ENCODE results near the gene NR6A1.

Gene NR6A1

DNA sequence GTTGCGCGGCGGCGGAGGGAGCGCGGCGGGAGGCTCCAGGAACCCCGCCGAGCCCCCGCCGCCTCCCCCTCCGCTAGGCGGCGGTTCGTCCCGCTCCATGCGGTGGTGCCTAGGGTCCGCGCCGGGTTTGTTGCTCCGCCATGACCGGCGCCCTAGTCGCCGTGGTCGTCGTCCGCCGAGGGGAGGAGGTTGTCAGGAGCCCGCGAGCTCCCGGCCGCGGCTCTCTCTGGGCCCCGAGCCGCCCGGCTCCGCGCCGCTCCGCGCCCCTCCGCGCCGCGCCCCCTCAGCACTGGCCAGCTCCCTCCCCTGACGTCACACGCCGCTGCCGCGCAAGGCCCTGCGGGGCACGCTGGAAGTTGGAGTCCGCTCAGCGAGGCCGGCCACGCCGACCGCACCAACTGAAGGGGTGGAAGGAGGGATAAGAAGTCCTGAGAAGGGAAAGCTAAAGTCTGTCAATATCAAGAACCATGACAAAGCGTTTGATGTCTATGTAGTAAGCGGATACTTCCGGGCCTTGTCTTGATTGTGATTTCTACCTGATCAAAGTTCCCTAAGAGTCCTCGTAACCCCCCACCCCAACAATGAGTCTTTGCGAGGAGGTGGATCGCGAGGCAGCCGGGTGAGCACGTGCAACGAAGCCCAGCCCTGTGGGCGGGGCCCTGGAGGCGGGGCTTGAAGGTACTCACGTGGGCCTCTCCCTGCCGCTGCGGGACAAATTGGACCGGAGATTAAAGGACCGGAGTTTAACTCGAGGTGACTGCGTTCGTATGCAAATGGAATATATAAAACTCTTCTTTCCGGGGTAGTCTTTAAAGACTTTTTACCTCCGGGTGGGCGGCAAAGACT is at the start of gene NR6A1:
TSS of gene NR6A1 (minus strand) at position 291 of the 846 bp plus-strand sequence.
- DNase-seq (ENCODE audit: low read depth in 2 of 3, low spot score in 2 of 3) = peak; percentile 78 to 83 (median 80)

DNA sequence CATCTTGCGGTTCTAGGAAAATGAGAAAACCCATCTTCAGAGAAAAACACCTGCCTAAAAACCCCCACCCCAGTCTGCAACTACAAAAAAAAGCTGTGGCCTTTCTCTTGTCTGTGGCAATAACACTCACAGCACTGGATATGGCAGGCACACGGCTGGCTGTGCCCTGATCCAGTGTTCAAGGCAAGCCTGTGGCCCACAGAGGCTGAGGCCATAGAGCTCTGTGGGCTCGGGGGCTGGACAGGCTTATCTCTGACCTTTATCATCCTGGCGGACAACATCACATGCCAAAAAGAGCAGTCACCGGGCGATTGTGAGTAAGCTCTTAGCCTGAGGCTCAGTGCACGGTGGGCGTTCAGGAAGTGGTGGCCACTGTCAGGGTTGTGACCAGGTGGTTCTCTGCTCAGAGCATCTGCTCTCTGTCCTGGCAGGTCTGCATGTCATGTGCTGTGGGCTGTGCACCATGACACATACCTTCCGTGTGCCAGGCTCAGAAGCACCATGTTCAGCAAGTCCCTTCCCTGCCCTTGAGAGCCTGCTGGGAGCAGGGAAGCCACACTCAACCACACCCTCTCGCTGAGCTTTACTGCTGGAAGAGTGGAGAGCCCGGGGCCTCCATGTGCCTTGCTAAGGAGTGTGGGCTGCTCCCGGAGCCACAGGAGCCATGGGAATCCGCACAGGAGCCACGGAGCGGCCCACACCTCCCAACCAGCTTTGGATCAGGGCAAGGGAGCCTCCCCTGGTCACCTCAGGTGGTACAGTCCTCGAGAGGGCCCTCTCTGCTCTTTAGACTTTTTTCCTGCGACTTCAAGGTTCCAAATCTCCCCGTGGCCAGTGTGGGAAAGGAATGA is 47.5 kb upstream of the NR6A1 start:
- no peak for DNase-seq (ENCODE audit: low read depth in 2 of 3, low spot score in 2 of 3)

DNA sequence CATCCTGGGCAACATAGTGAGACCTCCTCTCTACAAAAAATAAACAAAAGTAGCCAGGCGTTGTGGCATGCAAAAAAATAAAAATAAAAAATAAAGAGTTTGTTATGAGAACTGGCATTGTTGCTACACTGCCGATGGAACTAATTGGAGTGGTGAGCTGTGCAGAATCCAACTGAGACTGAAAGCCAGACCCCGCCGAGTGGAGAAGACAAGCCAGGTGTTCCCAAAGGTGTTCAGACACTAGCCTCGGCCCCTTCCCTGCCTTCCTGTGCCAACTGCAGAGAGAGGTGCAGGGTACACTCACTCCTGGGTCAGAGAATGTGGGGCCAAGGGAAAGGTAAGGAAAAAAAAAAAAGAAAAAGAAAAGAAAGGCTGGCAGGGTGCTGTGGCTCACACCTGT is 44.5 kb upstream of the NR6A1 start:
- no peak for DNase-seq (ENCODE audit: low read depth in 2 of 3, low spot score in 2 of 3)

DNA sequence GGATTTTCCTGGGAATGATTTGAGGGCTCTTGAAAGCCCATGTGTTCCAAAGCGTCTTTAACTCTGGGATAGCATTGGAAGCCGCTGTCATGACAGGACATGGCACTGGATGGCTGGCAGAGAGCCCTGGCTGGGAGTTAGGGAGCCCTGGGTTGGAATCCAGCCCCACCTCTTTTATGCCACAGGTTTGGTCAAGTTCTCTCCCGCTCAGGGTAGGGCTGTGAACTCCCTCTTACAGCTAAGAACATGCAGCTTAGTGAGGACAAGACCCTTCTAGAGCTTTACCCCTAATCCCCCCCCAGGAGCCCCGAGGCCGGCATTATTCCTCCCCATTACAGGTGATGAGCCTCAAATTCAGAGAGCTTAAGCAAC is 43.0 kb upstream of the NR6A1 start:
- no peak for DNase-seq (ENCODE audit: low read depth in 2 of 3, low spot score in 2 of 3)

DNA sequence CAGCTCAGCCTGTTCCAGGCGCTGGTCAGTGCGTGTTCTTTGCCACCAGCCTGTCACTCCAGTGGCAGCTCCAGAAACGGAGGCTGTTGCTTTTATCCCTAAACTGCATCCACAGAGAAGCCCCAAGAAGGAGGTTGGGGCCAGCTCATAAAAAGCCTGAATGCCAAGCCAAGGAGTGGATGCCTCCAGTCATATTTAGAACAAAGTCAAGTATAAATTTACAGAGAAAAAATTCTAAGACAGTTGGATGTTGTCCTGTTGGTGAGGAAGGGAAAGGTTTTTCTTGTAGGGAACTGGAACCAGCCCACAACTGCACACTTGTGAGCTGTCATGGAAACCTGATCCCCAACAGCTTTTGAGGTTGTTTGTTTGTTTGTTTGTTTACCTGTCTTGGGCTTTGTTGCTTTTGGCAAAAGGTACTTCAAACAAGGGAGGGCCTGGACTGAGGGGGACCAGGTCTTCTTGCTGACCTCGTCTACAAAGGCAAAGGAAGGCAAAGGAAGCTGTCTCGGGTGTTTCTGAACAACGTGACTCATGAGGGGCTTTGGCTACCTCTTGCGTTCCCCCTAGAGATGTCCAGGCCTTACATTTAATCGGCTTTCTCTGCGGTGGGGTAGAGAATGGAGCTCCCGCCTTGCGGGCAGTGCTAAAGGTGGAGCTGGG is 42.5 kb upstream of the NR6A1 start:
- DNase-seq (ENCODE audit: low read depth in 2 of 3, low spot score in 2 of 3) = no peak

DNA sequence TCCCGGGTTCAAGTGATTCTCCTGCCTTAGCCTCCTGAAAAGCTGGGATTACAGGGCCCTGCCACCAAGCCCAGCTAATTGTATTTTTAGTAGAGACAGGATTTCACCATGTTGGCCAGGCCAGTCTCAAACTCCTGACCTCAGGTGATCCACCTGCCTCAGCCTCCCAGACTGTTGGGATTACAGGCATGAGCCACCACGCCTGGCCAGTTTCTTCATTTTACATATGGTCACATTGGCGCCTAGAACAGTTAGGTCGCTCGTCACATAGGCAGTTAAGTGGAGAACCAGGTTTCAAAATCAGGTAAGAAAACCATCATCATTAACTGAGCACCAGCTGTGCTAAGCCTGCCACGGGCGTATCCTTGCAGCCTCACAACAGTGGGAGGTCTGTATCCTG is 41.9 kb upstream of the NR6A1 start:
- no peak for DNase-seq (ENCODE audit: low read depth in 2 of 3, low spot score in 2 of 3)

DNA sequence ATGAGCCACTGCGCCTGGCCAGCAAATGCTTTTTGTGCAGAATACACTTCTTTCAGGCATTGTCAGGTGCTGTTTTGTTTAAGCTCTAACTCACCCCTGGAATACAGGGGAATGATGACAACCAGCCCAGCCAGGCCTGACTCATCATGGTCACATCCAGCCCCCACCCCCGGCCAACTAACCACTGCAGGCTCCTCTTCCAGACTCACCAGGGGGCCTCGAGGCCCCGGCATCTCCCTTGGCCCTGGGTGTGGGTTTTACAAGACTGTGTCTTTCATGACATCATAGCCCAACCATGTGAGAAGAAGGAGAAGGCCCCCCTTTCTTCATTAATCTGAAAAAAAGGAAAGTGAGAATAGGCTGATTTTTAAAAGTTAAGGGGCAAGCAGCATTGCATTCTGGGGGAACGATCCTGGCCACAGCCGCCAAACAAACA is 41.3 kb upstream of the NR6A1 start:
- no peak for DNase-seq (ENCODE audit: low read depth in 2 of 3, low spot score in 2 of 3)

DNA sequence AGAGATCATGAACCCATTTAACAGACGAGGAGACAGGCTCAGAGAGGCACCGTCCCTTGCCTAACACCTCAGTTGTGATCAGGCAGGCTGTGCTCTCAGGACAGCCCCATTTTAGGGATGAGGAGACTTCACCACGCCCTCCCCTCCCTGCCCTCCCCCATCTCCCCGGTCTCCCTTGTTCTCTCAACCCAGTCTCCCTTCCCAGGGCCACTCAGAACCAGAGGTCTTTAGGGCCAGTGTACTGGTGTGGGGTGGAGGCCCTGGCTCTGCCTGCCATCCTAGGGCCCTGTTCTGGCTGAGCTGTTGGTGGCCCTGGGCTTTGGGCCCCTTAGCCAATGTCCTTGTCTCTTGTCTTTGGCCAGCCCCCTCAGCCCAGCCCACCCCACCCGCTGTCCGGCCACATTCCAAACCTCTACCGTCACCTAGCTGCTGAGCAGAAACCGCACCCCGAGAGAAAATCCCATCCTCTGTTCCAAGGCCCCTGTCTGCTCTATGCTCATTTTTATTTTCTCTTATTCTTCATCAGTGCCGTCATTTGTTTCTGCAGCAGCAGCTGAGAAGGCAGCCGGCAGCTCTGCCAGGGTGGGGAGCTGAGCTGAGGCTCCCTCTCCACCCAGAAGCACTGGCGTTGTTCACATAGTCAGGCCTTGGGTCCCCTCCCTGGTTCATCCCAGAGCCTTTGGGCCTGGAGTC is 39.7 kb upstream of the NR6A1 start:
- no peak for DNase-seq (ENCODE audit: low read depth in 2 of 3, low spot score in 2 of 3)

DNA sequence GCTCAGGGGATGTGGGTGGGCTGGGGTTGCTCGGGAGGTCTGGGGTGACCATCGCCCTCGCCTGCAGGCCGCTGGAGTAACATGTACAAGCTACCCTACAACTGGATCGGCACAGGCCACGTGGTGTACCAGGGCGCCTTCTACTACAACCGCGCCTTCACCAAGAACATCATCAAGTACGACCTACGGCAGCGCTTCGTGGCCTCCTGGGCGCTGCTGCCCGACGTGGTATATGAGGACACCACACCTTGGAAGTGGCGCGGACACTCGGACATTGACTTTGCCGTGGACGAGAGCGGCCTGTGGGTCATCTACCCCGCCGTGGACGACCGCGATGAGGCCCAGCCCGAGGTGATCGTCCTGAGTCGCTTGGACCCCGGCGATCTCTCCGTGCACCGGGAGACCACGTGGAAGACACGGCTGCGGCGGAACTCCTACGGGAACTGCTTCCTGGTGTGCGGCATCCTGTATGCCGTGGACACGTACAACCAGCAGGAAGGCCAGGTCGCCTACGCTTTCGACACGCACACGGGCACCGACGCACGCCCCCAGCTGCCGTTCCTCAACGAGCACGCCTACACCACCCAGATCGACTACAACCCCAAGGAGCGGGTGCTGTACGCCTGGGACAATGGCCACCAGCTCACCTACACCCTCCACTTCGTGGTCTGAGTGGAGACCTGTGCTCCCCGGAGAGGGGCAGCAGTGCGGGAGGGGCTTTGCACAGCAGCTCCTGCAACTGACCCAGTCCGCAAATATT is 38.8 kb upstream of the NR6A1 start:
- no peak for DNase-seq (ENCODE audit: low read depth in 2 of 3, low spot score in 2 of 3)

DNA sequence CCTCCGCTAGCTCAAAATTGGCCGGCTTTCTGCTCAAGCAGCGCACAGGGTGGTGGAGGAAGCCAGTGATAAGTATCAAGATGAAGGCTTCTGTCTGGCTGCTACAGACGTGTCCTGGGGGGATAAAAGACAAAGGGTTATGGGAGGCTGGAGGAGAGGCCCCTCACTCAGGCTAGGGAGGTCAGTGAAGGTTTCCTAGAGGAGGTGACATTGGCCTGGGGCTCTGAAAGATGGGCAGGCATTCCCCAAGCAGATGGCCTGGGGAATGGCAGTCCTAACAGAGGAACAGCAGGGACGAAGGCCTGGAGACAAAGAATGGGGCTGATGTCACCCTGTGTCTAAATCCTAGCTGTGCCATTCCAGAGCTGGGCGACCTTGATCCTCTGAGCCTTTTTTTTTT is 38.1 kb upstream of the NR6A1 start:
- no peak for DNase-seq (ENCODE audit: low read depth in 2 of 3, low spot score in 2 of 3)

DNA sequence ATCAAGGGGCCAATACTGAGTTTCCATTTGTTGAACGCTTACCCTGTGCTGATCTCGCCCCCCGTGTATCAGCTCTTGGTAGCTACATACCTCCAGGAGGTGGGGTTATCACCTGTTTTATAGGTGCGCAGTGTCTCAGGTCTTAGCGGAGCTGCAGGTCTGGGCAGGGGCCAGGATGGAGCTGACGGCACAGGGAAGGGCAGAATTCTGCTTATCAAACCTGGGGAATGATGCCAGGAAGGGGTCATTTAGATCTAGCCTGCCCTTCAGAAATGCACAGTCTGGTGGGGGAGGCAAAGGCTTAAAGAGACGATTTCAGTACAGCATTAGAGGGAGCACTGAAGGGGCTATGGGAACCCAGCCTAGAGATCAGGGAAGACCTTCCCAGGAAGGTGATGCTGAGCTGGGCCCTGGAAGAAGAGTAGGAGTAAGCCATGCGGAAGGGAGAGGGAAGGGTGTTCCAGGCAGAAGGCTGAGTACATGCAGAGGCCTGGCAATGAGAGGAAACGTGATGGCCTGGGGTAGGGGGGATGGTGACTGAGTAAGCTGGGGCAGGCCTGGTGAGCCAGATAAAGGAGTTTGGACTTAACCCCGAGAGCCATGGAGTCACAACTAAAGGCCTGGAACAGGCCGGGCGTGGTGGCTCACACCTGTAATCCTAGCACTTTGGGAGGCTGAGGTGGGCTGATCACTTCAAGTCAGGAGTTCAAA is 37.3 kb upstream of the NR6A1 start:
- DNase-seq (ENCODE audit: low read depth in 2 of 3, low spot score in 2 of 3) = no peak

DNA sequence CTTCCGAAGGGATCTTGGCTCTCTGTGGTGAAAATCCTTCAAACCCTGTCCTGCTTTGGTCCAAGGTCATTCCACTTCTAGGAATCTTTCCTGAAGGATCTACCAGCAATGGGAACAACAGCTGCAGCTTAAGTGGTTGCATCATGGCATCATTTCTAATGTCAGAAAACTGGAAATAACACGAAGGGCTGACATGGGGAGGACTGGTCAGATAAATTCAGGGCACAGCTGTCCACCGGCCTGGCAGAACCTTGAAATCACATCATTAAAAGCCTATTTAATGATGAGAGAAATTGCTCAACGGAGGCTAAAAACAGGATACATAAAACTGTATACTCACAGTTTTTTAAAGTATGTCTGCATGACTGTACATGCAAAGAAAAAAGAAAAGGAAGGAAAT is 34.1 kb upstream of the NR6A1 start:
- no peak for DNase-seq (ENCODE audit: low read depth in 2 of 3, low spot score in 2 of 3)

DNA sequence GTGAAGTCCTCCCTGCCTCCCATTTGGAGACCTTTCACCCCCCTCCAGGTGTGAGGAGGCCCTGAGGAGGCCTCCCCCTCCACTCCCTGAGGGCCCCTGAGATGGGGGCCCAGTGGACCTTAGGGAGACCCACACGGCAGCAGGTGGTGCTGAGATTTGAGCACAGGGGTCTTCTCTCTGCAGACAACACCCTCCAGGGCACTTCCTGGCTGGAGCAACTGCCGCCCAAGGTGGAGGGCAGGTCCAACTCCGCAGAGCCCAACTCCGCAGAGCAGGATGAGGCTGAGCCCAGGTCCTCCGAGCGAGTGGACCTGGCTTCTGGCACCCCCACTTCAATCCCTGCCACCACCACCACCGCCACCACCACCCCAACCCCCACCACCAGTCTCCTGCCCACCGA is 32.8 kb upstream of the NR6A1 start:
- DNase-seq (ENCODE audit: low read depth in 2 of 3, low spot score in 2 of 3) = no peak

DNA sequence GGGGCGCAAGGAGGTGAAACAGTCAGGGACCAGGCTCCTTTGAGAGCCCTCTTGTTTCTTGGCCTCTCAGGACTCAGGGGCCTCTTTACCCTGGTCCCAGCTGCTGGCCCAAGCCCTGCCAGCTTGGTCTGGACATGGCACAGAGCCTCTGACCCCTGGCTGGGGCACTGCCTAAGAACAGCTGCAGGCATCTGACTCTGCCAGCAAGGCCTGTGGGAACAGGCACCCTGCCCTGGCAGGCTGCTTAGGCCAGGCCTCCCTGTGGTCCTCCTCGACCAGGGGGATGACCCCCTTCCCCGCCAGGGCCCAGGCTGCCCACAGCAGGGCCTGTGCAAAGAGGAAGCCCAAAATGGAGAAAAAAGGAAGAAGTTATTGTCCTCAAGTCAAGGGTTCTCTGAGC is 31.3 kb upstream of the NR6A1 start:
- DNase-seq (ENCODE audit: low read depth in 2 of 3, low spot score in 2 of 3) = no peak

DNA sequence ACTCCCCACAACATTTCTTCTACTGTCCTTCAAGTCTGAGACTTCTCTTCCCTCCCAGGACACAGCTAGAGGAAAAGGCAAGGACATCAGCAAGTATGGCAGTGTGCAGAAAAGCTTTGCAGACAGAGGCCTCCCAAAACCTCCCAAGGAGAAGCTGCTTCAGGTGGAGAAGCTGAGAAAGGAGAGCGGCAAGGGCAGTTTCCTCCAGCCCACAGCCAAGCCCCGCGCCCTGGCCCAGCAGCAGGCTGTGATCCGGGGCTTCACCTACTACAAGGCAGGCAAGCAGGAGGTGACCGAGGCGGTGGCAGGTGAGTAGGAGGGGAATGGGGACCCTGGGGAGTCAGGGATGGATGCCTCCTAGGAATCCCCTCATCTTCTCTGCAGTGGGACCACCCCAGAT is 30.2 kb upstream of the NR6A1 start:
- no peak for DNase-seq (ENCODE audit: low read depth in 2 of 3, low spot score in 2 of 3)

DNA sequence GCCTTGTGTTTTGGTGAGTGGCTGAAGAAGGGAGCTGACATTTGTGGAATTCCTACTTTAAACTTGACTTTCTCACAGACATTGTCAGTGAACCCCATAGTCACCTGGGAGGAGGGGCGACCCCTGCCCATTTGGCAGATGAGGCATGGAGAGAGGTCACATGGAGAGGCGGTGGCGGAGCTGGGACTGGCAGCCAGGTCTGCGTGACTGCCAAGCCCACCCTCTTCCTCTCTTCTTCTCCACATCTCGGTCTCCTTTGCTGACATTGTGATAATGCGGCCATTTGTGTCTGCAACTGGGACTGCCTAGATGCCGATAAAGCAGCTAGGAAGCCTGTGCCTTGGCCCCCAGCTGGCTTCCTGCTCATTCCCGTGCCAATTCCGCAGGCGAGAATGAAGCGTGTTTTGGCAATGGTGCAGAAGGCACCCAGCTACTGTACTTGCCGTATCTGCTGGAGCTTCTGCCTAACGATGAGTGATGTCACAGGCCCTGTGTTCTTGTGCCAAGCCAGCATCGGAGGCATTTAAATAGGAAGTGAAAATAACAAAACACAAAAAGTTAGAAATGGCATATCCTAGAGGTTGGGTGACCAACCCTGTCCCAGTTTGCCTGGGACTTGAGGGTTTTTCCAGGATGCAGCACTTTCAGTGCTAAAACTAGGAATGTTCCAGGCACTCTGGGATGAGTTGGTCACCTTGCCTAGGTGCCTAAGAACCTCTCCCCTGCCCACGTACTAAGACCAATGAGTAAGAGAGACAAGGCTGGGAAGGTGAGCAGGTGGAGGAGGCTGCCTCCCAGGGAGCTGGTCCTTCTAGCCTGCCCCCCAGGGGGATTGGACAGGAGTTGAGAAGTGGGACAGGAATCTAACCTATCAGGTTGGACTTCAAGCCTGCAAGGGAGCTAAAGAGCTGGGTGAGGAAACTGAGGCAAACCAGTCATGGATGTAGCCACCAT is 29.5 kb upstream of the NR6A1 start:
- DNase-seq (ENCODE audit: low read depth in 2 of 3, low spot score in 2 of 3) = no peak

DNA sequence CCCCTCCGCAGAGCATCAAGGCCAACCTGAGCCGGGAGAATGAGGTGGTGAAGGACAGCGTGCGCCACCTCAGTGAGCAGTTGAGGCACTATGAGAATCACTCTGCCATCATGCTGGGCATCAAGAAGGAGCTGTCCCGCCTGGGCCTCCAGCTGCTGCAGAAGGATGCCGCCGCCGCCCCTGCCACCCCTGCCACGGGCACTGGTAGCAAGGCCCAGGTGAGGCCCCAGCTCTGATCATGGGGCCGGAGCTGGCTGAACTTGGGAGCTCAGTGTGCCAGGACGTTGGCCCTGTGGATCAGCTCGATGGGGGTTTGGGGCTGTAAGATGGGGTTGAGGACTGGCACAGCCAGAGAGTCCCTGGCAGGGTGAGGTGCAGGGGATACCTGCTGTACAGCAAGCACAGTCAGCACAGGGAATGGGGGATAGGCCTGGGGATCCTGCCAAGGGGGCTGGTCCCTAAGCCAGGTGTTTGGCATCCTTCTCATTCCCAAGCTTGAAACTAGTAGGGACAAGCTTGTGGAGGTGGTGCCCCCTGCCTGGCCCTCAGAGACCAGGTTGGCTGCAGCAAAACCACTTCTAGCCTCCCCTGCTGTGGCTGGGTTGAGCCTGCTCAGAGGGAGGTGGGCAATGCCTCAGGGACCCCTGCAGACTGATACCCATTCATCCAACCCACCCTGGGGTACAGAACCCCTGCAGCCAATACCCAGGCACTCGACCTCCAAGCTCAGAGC is 28.3 kb upstream of the NR6A1 start:
- no peak for DNase-seq (ENCODE audit: low read depth in 2 of 3, low spot score in 2 of 3)

Measured in activated CD8-positive, alpha-beta memory T cell treated with anti-CD3 and anti-CD28 coated beads for 48 hours (primary cell).